Measurements from ENCODE around the gene DGKZ. TPM values are rescaled to one million over a fixed set of nuclear protein-coding genes. Genes with fewer than 3 reads are reported as not detected.

Gene DGKZ
- total RNA-seq, 4 donors from 2014 or later, result 41.8 to 86.4 (median 60.3) TPM

- WGBS, 2 donors, result 90 to 92% methylated on average over 9 of the region's 9 CpGs
- DNase-seq (ENCODE audit: low spot score in 2 of 2), result no peak
- TF ChIP-seq CTCF (IDR thresholded peaks at IDR 0.05), result no peak
- TF ChIP-seq POLR2A (IDR thresholded peaks at IDR 0.05), result no peak
- H3K4me3 ChIP-seq (ENCODE audit: low read depth, poor library complexity, severe bottlenecking), result no peak overlapping the region
- intact Hi-C loops (cut with DNase I; ENCODE audit: low total_unique reads), result no loop called here
These were observed 16.8 kb downstream of the DGKZ start for GRCh38 chr11:46364056-46364455.

DNA sequence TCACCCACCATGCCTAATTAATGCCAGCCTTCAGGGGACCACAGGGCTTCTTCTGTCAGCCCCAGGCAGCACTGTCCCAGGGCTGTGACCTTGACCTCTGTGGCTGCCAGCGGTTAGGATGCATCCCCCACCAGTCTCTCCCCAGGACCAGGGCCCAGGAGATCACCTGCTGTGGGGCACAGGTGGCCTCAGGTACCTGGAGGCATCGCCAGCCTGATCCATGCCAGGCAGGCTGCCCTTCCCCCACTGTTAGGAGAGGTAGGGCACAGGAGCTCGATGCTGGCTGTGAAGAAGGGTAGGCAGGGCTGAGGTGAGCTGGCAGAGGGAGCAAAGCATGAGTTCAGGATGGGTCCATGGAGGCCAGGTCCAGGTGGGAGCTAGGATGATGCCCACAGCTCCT is 17.5 kb downstream of the DGKZ start:
- no peak overlapping the region for H3K4me3 ChIP-seq (ENCODE audit: low read depth, poor library complexity, severe bottlenecking)
- intact Hi-C loops (cut with DNase I; ENCODE audit: low total_unique reads), result no loop called here
- TF ChIP-seq POLR2A (IDR thresholded peaks at IDR 0.05), result no peak
- TF ChIP-seq CTCF (IDR thresholded peaks at IDR 0.05), result no peak
- no peak for DNase-seq (ENCODE audit: low spot score in 2 of 2)
- 68 to 71% methylated on average over 3 of the region's 3 CpGs for WGBS, 2 donors

GRCh38 chr11:46366260-46366659 is 19.0 kb downstream of the DGKZ start:
- no peak overlapping the region for H3K4me3 ChIP-seq (ENCODE audit: low read depth, poor library complexity, severe bottlenecking)
- DNase-seq (ENCODE audit: low spot score in 2 of 2), result no peak
- TF ChIP-seq CTCF (IDR thresholded peaks at IDR 0.05) (no peak), POLR2A (IDR thresholded peaks at IDR 0.05) (no peak)
- 90 to 94% methylated on average over 20 to 22 of the region's 22 CpGs for WGBS, 2 donors
- intact Hi-C loops (cut with DNase I; ENCODE audit: low total_unique reads), result no loop called here

- DNase-seq (ENCODE audit: low spot score in 2 of 2), result no peak
- TF ChIP-seq CTCF (IDR thresholded peaks at IDR 0.05) (no peak), POLR2A (IDR thresholded peaks at IDR 0.05) (no peak)
- intact Hi-C loops (cut with DNase I; ENCODE audit: low total_unique reads), result no loop called here
- H3K4me3 ChIP-seq (ENCODE audit: low read depth, poor library complexity, severe bottlenecking), result no peak overlapping the region
- WGBS, 2 donors, result 94 to 96% methylated on average over 26 to 27 of the region's 31 CpGs
These were observed 19.4 kb downstream of the DGKZ start for GRCh38 chr11:46366661-46367161.

- TF ChIP-seq CTCF (IDR thresholded peaks at IDR 0.05) (no peak), POLR2A (IDR thresholded peaks at IDR 0.05) (no peak)
- intact Hi-C loops (cut with DNase I; ENCODE audit: low total_unique reads), result no loop called here
- no peak overlapping the region for H3K4me3 ChIP-seq (ENCODE audit: low read depth, poor library complexity, severe bottlenecking)
- DNase-seq (ENCODE audit: low spot score in 2 of 2), result no peak
- WGBS, 2 donors, result 14 to 32% methylated on average over 22 to 29 of the region's 32 CpGs
These were observed 20.1 kb downstream of the DGKZ start for GRCh38 chr11:46367244-46367915.

DNA sequence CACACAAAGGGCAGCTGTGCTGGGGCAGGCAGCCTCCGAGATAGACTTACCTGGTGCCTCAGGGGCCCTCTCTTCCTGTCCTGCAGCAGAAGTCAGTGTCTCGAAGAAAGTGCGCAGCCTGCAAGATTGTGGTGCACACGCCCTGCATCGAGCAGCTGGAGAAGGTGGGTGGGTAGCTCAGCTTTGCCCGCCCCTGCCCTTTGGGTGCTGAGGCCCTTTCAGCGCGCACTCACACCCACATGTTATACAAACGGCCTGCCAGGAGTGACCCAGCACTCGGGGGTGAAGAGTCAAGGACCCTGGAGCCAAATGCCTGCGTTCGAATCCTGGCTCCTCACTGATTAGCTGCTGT is 20.6 kb downstream of the DGKZ start:
- 79 to 82% methylated on average over 12 of the region's 12 CpGs for WGBS, 2 donors
- H3K4me3 ChIP-seq (ENCODE audit: low read depth, poor library complexity, severe bottlenecking), result no peak overlapping the region
- DNase-seq (ENCODE audit: low spot score in 2 of 2), result no peak
- intact Hi-C loops (cut with DNase I; ENCODE audit: low total_unique reads), result no loop called here
- TF ChIP-seq POLR2A (IDR thresholded peaks at IDR 0.05), result no peak
- TF ChIP-seq CTCF (IDR thresholded peaks at IDR 0.05), result no peak

Data from lower leg skin (tissue), 4 donors.